SU-DHL-6 (cell line): ENCODE data around the gene WNT2B.

ENCODE experiments used
- CTCF ChIP-seq: fragments of 200-600 bp; sonication (generic); IDR thresholded peaks from one replicate; pipeline ENCODE4 v1.5.1; 2017; ENCODE audit warnings: antibody characterized with exemption, mild to moderate bottlenecking, low read length, moderate library complexity; ENCODE audit not compliant: insufficient read depth, poor library complexity, severe bottlenecking
- EZH2phosphoT487 ChIP-seq: fragments of 200-600 bp; sonication (generic), shearing (Covaris generic); conservative IDR thresholded peaks from 2 replicates; pipeline ENCODE4 v1.6.1; 2018; ENCODE audit warnings: mild to moderate bottlenecking, antibody characterized with exemption, low read length, moderate library complexity, mixed read lengths

GRCh38 chr1:112501810-112502641 is 6.7 kb upstream of the WNT2B start:
- TF ChIP-seq CTCF (no peak), EZH2phosphoT487 (no peak)
